A549 (cell line): Measurements from ENCODE around the gene SLC22A23. TPM values are rescaled to one million over a fixed set of nuclear protein-coding genes. Genes with fewer than 3 reads are reported as not detected.

Source experiments
- ATAC-seq, 2 experiments: fragments of 200-7000 bp in 1 of 2; fragments of >200 bp in 1 of 2; cut with Nextera tagmentation in 1 of 2; cut with Tn5 transposase in 1 of 2; 3 replicates each; pipeline versions ENCODE4 v1.8.0 to v1.9.1; 2018 to 2020; ENCODE audit warnings: mild to moderate bottlenecking in 1 of 2, moderate library complexity in 1 of 2
- CTCF ChIA-PET: fragments of 300-600 bp; sonication (Branson Sonifier 250); formaldehyde crosslinking; extraction: SDS; loops from one replicate; lab custom pipeline; 2021; ENCODE audit warnings: antibody characterized with exemption, inconsistent platforms; lab: Yijun Ruan, JAX
- POLR2A ChIA-PET: fragments of 350-600 bp; formaldehyde crosslinking; extraction: SDS; loops from one replicate; lab custom pipeline; 2021; ENCODE audit warnings: antibody characterized with exemption, inconsistent platforms; lab: Yijun Ruan, JAX
- DNase-seq, 2 experiments: peaks; one replicate each; pipeline versions ENCODE4 v3.0.0 to v3.0.0-alpha.2; 2011 to 2016; ENCODE audit warnings: low read depth in 1 of 2, low spot score in 1 of 2
- FAIRE-seq: peaks from 2 replicates; lab custom pipeline; 2011; peaks lifted over from hg19 to GRCh38; lab: Jason Lieb, UNC
- H3K27ac ChIP-seq, 2 experiments: fragments of >200 bp; sonication (Bioruptor Twin); formaldehyde crosslinking; 3 replicates each; pipeline ENCODE4 v1.5.1; 2016 to 2017
- H3K4me1 ChIP-seq: fragments of >200 bp; sonication (Bioruptor Twin); formaldehyde crosslinking; 3 replicates; pipeline ENCODE4 v1.6.1; 2016
- H3K4me2 ChIP-seq: fragments of >200 bp; sonication (Bioruptor Twin); formaldehyde crosslinking; 3 replicates; pipeline ENCODE4 v1.6.1; 2016
- H3K4me3 ChIP-seq: fragments of >200 bp; sonication (Bioruptor Twin); formaldehyde crosslinking; 3 replicates; pipeline ENCODE4 v1.5.1; 2016
- H3K9me3 ChIP-seq: fragments of >200 bp; sonication (Bioruptor Twin); formaldehyde crosslinking; 3 replicates; pipeline ENCODE4 v1.6.1; 2016
- CEBPB ChIP-seq, 2 experiments: fragments of >200 bp in 1 of 2; sonication (Bioruptor Twin) in 1 of 2; formaldehyde crosslinking in 1 of 2; IDR thresholded peaks; 2 replicates each; pipeline ENCODE4 v1.6.1; 2012 to 2016
- CHD4 ChIP-seq: fragments of 200-600 bp; sonication (generic); IDR thresholded peaks from 2 replicates; pipeline ENCODE4 v1.6.1; 2016; ENCODE audit warnings: antibody characterized with exemption, mild to moderate bottlenecking, borderline replicate concordance
- ESRRA ChIP-seq: fragments of 150-350 bp; IDR thresholded peaks from 2 replicates; pipeline ENCODE4 v1.6.1; 2014; ENCODE audit warnings: mild to moderate bottlenecking, low read length, borderline replicate concordance
- FOSB ChIP-seq: fragments of 250-450 bp; sonication (Bioruptor Pico); IDR thresholded peaks from 2 replicates; pipeline ENCODE4 v1.5.0; 2020; ENCODE audit warnings: mild to moderate bottlenecking, moderate library complexity
- FOSL2 ChIP-seq, 2 experiments: fragments of 450-650 bp in 1 of 2; fragments of >200 bp in 1 of 2; sonication (Bioruptor Twin) in 1 of 2; formaldehyde crosslinking; IDR thresholded peaks; 2 replicates each; pipeline versions ENCODE4 v1.5.0 to v1.6.1; 2016 to 2020; ENCODE audit warnings: mild to moderate bottlenecking in 1 of 2, moderate library complexity in 1 of 2
- GATA3 ChIP-seq: IDR thresholded peaks from 2 replicates; pipeline ENCODE4 v1.6.1; 2012; ENCODE audit warnings: borderline replicate concordance
- HDAC2 ChIP-seq: fragments of 200-600 bp; sonication (generic); IDR thresholded peaks from 2 replicates; pipeline ENCODE4 v1.6.1; 2016
- JUNB ChIP-seq: fragments of >200 bp; sonication (Bioruptor Twin); formaldehyde crosslinking; IDR thresholded peaks from 2 replicates; pipeline ENCODE4 v1.6.1; 2016
- KDM5A ChIP-seq: fragments of 200-600 bp; sonication (generic); IDR thresholded peaks from 2 replicates; pipeline ENCODE4 v1.6.1; 2016; ENCODE audit warnings: antibody characterized with exemption, mild to moderate bottlenecking
- MAFK ChIP-seq: fragments of 450-650 bp; IDR thresholded peaks from 2 replicates; pipeline ENCODE4 v1.6.1; 2014; ENCODE audit not compliant: partially characterized antibody
- NPAS2 ChIP-seq: fragments of 250-450 bp; sonication (Bioruptor Pico); IDR thresholded peaks from 2 replicates; pipeline ENCODE4 v1.8.0; 2022; ENCODE audit warnings: mild to moderate bottlenecking, moderate library complexity, borderline replicate concordance
- PHF8 ChIP-seq: fragments of 200-600 bp; sonication (generic); IDR thresholded peaks from 2 replicates; pipeline ENCODE4 v1.6.1; 2016; ENCODE audit warnings: low read depth, mild to moderate bottlenecking, antibody characterized with exemption, moderate library complexity, borderline replicate concordance
- POLR2AphosphoS2 ChIP-seq: conservative IDR thresholded peaks from 2 replicates; pipeline ENCODE4 v1.6.1; 2012; ENCODE audit warnings: low read length, improper control_type of control experiment, inconsistent platforms
- RFX5 ChIP-seq: fragments of 450-650 bp; IDR thresholded peaks from 2 replicates; pipeline ENCODE4 v1.7.1; 2014; ENCODE audit warnings: antibody characterized with exemption, mild to moderate bottlenecking, moderate library complexity
- RNF2 ChIP-seq: fragments of 200-600 bp; sonication (generic); IDR thresholded peaks from 2 replicates; pipeline ENCODE4 v1.6.1; 2016; ENCODE audit warnings: low read depth, mild to moderate bottlenecking, antibody characterized with exemption, moderate library complexity, borderline replicate concordance
- SMC3 ChIP-seq: fragments of >200 bp; sonication (Bioruptor Twin); formaldehyde crosslinking; IDR thresholded peaks from 3 replicates; pipeline ENCODE4 v1.6.1; 2018; ENCODE audit warnings: inconsistent platforms
- TFCP2L1 ChIP-seq: fragments of 250-450 bp; sonication (Bioruptor Pico); IDR thresholded peaks from 2 replicates; pipeline ENCODE4 v1.5.0; 2021; ENCODE audit warnings: mild to moderate bottlenecking
- TP53 ChIP-seq: fragments of 250-450 bp; sonication (Bioruptor Pico); IDR thresholded peaks from 2 replicates; pipeline ENCODE4 v1.5.0; 2021; ENCODE audit warnings: mild to moderate bottlenecking, moderate library complexity
- ZSCAN20 ChIP-seq: fragments of 250-450 bp; sonication (Bioruptor Pico); IDR thresholded peaks from 2 replicates; pipeline ENCODE4 v1.8.0; 2022; ENCODE audit warnings: mild to moderate bottlenecking, moderate library complexity
- WGBS: methylation state at CpG from one replicate; pipeline ENCODE4 v1.1.6; 2017; ENCODE audit errors: missing lambda C conversion rate; 5-methylcytosine and 5-hydroxymethylcytosine counted together
- polyA plus RNA-seq, 4 experiments: library from polyadenylated mRNA; depleted of rRNA in 3 of 4; stranded (reverse); fragments of >200 nt; fragmentation: RNase III in 1 of 4; extraction: RNeasy Plus Mini Kit Qiagen cat#74134 plus additional on column Dnase treatment in 1 of 4; gene quantifications; 2 replicates in 3 of 4; 3 replicates in 1 of 4; pipeline ENCODE4 v1.2.3, GENCODE V29; 2011 to 2017
- TF ChIP-seq, protein P1 (sequence below): fragments of 250-450 bp; sonication (Bioruptor Pico); IDR thresholded peaks from 2 replicates; pipeline ENCODE4 v1.5.0; 2021; ENCODE audit warnings: mild to moderate bottlenecking, moderate library complexity, borderline replicate concordance
- TF ChIP-seq, protein P2 (sequence below): fragments of >200 bp; sonication (Bioruptor Twin); formaldehyde crosslinking; IDR thresholded peaks from 3 replicates; pipeline ENCODE4 v1.5.1; 2016

The SLC22A23 gene
- polyA plus RNA-seq, 2 of the 4 experiments (the other 2 are of a cell fraction), result 4.4 to 6.2 TPM

DNA sequence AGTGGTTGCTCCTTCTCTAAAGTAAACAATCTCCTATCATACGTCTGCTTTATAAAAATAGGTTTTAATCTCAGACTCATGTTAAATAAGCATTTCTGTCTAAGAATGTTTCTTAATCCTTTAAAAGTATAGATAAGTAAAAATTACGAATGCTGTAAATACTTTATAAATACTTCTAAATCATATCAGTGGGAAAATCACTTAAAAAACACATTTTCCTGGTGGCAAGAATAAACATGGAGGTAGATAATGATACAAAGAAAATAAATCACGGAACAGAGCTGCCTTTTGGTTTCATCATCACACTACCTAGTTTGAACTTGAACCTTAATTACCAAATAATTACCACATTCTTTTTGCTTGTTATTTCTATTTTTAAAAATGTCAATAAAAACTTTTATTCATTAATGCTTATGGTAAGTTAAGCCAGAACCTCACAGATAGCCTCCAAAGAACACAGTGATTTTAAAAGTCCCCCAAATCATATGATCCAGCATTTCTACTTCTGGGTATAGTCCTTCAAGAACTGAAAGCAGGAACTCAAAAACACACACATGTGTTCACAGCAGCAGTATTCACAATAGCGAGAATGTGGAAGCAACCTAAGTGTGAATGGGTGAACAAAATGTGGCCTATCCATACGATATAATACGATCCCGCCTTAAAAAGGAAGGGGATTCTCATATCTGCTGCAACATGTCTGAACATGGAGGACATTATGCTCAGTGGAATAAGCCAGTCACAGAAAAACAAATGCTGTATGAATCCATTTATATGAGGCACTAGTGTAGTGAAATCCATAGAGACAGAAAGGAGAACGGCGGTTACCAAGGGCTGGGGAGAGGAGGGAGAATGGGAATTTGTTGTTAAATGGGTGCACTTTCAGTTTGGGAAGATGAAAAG lies 72.4 kb downstream of the SLC22A23 start:
- ChIA-PET POLR2A (no interaction called here), CTCF (no interaction called here)
- Histone ChIP-seq H3K27ac (no peak overlapping the region; a peak in 2 of 6 replicates), H3K4me2 (peak overlapping the region; percentile 66; the same call in 2 of the 3 replicates), H3K9me3 (no peaks in the 10 kb centered on the region), H3K4me3 (no peak overlapping the region), H3K4me1 (peaks cover 51% of the 10 kb centered on the region)
- no peak for DNase-seq
- no peak for ATAC-seq
- 83% methylated on average over 9 of the region's 9 CpGs for WGBS
- no peak for FAIRE-seq
- TF ChIP-seq RFX5 (no peak), POLR2AphosphoS2 (no peak), KDM5A (no peak), TP53 (CRISPR knock-in tag) (no peak)
- TF ChIP-seq, all 56 proteins: peak for 0

DNA sequence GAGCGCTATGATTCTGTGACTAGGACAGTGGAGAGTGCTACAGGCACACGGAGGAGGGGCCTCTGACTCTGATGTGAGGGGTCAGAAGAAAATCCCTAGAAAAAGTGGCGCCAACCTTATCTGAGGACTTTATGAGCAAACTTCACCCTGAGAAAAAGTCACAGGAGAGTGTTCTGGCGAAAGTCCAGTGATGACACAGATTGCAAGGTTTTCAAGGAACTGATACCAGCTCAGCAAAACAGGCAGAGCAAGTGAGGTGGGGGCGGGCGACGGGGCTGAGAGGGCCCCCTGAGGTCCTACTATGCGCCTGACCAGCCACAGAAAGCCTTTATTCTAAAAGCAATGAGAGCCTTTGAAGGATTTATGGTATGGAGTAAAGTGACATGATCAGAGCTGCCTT lies 73.3 kb downstream of the SLC22A23 start:
- TF ChIP-seq MAFK, result peak; percentile 40
- no peak for TF ChIP-seq CEBPB (IDR thresholded peaks at IDR 0.05)
- CTCF ChIA-PET, result interaction anchor here (1.3 kb wide), 1 partner anchor 20 kb away, joined by 3 read pairs; no protein-coding TSS in a partner anchor
- POLR2A ChIA-PET, result no interaction called here
- ATAC-seq, result peak in 1 of 2 experiments; percentile 57; a peak in 3 of 6 replicates
- Histone ChIP-seq H3K9me3 (no peaks in the 10 kb centered on the region), H3K4me3 (no peak overlapping the region), H3K4me2 (peak overlapping the region; percentile 66), H3K27ac (peak overlapping the region; percentile 26 to 70; a peak in 4 of 6 replicates), H3K4me1 (peaks cover 51% of the 10 kb centered on the region)
- FAIRE-seq, result no peak
- WGBS, result 43% methylated on average over 7 of the region's 8 CpGs
- DNase-seq, result peak in 1 of 2 experiments; percentile 24

DNA sequence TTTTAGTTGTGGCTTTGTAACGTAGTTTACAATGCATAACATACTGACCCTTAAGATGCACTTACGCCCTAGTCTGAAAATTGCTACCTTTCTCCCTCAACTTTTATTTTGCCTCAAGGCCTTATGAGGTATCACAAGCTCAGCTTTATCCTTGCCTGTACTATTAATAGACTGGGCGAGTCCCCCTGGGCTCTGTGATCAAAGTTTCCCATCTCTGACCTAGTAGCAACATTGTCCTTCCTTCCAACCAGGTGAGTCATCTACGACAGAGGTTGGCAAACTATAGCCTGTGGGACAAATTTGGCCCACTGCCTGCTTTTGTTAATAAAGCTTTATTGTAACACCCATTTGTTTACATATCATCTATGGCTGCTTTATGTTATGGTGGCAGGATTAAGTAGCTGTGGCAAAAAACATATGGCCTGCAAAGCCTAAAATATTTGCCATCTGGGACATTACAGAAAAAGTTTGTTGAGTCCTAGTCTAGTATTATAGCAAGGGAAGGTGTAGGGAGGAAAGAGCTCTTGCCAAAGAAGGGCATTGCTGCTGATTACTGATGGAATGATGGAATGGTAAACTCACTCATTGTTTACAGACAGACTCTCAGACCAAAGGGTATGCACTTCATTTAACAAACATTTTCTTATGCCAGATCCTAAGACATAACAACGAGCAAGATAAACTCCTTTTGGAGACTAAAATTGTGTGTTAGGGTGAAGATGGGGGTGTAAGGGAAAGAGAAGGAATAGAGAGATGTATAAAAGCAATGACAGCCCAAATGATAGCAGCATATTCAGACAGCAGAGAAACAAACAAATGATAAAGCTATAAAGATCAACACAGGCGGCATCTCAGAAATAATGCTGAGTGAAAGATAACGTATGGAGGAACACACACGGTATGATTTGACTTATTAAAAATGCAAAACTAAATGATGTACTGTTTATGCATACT lies 74.2 kb downstream of the SLC22A23 start:
- peak overlapping the region; percentile 66 for H3K4me2 ChIP-seq
- POLR2A ChIA-PET, result interaction anchor here (0.6 kb wide), 1 partner anchor 204 kb away, joined by 3 read pairs; no protein-coding TSS in a partner anchor

DNA sequence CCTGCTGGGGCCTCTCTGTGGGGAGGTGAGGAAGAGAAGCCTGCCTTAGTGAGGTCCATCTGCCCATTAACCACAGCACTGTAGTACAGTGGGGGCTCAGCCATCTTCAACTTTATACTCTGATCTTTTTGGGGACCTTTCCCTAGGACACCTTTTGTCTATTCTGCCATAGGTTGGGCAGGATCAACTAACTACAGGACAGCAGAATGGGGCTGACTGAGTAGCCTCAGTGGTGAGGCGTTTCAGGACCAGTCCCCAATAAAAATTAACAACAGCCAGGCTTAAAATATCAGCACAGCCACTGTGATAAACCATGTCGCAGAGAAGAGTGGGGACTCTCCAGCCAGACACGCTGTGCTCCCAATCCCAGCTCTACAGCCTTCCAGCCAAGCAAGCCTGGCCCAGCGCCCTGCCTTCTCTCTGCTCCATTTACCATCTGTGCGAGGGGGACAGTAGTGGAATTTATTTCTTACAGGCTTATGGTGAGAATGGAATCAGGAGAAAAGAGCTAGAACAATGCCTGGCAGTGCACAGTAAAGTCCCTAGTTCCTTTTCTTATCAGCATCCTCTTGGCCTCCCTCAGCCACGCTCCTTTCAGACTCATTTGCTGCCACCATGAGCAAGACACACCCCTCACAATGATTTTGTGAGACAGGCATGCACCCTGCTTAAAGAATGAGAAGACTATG lies 75.5 kb downstream of the SLC22A23 start:
- peak overlapping the region; percentile 66; the same call in 1 of the 3 replicates for H3K4me2 ChIP-seq
- WGBS, result 98% methylated on average over 6 of the region's 6 CpGs
- FAIRE-seq (no peak), ATAC-seq (no peak), DNase-seq (no peak)
- TF ChIP-seq PHF8, result no peak
- TF ChIP-seq GATA3, result no peak
- no peak for TF ChIP-seq TP53 (CRISPR knock-in tag)
- TF ChIP-seq FOSB (CRISPR knock-in tag), result no peak
- TF ChIP-seq ESRRA, result no peak
- TF ChIP-seq, protein P1, sequence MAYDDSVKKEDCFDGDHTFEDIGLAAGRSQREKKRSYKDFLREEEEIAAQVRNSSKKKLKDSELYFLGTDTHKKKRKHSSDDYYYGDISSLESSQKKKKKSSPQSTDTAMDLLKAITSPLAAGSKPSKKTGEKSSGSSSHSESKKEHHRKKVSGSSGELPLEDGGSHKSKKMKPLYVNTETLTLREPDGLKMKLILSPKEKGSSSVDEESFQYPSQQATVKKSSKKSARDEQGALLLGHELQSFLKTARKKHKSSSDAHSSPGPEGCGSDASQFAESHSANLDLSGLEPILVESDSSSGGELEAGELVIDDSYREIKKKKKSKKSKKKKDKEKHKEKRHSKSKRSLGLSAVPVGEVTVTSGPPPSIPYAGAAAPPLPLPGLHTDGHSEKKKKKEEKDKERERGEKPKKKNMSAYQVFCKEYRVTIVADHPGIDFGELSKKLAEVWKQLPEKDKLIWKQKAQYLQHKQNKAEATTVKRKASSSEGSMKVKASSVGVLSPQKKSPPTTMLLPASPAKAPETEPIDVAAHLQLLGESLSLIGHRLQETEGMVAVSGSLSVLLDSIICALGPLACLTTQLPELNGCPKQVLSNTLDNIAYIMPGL (CRISPR knock-in tag), result no peak
- TF ChIP-seq NPAS2, result no peak
- no peak for TF ChIP-seq CHD4
- no peak for TF ChIP-seq HDAC2
- no peak for TF ChIP-seq SMC3
- TF ChIP-seq ZSCAN20 (CRISPR knock-in tag), result no peak
- H3K27ac ChIP-seq, result no peak overlapping the region
- CTCF ChIA-PET, result no interaction called here
- POLR2A ChIA-PET, result no interaction called here
- no peaks in the 10 kb centered on the region for H3K9me3 ChIP-seq
- H3K4me3 ChIP-seq, result no peak overlapping the region
- H3K4me1 ChIP-seq, result peaks cover 63% of the 10 kb centered on the region

More for the DNA sequence above, 74.2 kb downstream of the SLC22A23 start:
- CTCF ChIA-PET, result interaction anchor here (0.8 to 1.3 kb wide), 2 partner anchors 21 to 45 kb away, joined by 3 read pairs; no protein-coding TSS in a partner anchor
- FAIRE-seq, result no peak
- peak in 1 of 2 experiments; percentile 53 for DNase-seq
- peak overlapping the region in 1 of 2 experiments; percentile 70; a peak in 2 of 6 replicates for H3K27ac ChIP-seq
- H3K4me3 ChIP-seq, result no peak overlapping the region
- TF ChIP-seq RNF2 (no peak), TFCP2L1 (no peak), JUNB (peak; percentile 30; the same call in 1 of the 2 replicates), FOSL2 (IDR thresholded peaks at IDR 0.05) (no peak), FOSL2 (CRISPR knock-in tag; IDR thresholded peaks at IDR 0.05) (peak; percentile 72), POLR2AphosphoS2 (no peak), GATA3 (peak; percentile 41; the same call in 1 of the 2 replicates)
- TF ChIP-seq, protein P2, sequence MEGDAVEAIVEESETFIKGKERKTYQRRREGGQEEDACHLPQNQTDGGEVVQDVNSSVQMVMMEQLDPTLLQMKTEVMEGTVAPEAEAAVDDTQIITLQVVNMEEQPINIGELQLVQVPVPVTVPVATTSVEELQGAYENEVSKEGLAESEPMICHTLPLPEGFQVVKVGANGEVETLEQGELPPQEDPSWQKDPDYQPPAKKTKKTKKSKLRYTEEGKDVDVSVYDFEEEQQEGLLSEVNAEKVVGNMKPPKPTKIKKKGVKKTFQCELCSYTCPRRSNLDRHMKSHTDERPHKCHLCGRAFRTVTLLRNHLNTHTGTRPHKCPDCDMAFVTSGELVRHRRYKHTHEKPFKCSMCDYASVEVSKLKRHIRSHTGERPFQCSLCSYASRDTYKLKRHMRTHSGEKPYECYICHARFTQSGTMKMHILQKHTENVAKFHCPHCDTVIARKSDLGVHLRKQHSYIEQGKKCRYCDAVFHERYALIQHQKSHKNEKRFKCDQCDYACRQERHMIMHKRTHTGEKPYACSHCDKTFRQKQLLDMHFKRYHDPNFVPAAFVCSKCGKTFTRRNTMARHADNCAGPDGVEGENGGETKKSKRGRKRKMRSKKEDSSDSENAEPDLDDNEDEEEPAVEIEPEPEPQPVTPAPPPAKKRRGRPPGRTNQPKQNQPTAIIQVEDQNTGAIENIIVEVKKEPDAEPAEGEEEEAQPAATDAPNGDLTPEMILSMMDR, result no peak
- 56% methylated on average over 8 of the region's 8 CpGs for WGBS
- peak in 1 of 2 experiments; percentile 70; a peak in 3 of 6 replicates for ATAC-seq
- H3K9me3 ChIP-seq, result no peaks in the 10 kb centered on the region
- H3K4me1 ChIP-seq, result peaks cover 51% of the 10 kb centered on the region
